ENCODE results near the gene NUDT8. TPM values are rescaled to one million over a fixed set of nuclear protein-coding genes. Genes with fewer than 3 reads are reported as not detected.
"Not testable (repeated sequence)": the region's sequence is repeated elsewhere in the genome, so short reads cannot be mapped to it uniquely, and the experiment has no call there.

The NUDT8 gene
- total RNA-seq, 2 experiments from 2014 or later: 28.3 to 28.9 TPM

DNA sequence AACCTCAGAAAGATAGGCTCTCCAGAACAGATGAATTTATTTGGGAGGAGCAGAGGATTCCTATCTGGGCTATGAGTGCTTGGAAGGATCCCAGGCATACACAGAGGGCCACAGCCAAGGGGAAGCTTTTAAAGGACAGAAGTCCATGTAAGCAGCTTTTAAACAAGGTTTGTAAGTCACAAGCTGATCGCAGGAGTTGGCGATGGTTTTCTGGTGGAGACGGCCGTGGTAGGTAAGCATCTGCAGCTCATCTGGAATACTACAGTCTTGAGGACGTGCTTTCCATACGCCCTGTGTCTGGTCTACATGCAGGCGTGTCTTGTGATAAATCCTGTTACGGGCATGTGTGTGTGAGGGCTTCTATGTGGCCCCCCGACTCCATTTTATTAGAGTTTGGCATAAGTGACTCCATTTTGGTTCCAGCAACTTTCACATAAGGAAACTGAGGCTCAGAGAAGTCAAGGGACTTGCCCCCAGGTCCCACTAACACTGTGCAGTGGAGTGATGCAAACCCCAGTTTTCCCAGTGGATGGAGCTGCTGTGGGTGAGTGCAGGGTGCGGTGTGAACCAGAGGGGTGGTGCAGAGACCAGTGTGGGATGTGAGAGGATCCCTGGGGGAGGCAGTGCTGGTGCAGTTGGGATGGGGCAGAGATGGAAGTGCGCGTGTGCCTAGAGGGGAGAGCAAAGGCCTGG, 32.6 kb upstream of the NUDT8 start:
- ChIA-PET CTCF (interaction anchor here (2.2 kb wide), 1 partner anchor 33 kb away, joined by 7 read pairs; the partner anchor contains the start of gene NUDT8), POLR2A (no interaction called here)

DNA sequence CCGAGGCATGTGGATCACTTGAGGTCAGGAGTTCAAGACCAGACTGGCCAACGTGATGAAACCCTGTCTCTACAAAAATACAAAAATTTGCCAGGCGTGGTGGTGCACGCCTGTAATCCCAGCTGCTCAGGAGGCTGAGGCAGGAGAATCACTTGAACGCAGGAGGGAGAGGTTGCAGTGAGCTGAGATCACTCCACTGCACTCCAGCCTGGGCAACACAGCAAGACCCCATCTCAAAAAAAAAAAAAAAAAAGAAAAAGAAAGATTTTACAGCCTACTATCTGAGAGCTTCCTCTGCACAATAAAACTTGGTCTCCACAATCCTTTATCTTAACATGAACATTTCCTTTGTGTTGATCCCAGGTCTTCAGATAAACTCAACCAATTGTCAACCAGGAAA, 31.0 kb upstream of the NUDT8 start:
- ChIA-PET CTCF (interaction anchor here (3.9 to 4.0 kb wide), 2 partner anchors 12 to 15 kb away, joined by 17 to 21 read pairs; no protein-coding TSS in a partner anchor), POLR2A (interaction anchor here (0.6 kb wide), 2 partner anchors 552 to 631 kb away, joined by 3 read pairs; no protein-coding TSS in a partner anchor)

DNA sequence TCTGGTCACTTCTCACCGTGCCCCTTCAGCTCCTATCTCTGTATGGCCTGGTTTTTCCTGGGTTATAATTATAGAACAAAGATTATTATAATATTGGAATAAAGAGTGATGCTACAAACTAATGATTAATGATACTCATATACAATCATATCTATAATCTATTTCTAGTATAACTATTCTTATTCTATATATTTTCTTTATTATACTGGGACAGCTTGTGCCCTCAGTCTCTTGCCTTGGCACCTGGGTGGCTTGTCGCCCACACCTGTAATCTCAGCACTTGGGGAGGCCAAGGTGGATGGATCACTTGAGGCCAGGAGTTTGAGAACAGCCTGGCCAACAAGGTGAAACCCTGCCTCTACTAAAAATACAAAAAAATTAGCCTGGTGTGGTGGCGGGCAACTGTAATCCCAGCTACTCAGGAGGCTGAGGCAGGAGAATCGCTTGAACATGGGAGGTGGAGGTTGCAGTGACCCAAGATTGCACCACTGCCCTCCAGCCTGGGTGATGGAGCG, 30.0 kb upstream of the NUDT8 start:
- CTCF ChIA-PET: interaction anchor here (0.6 to 4.0 kb wide), 6 partner anchors 11 to 91 kb away, joined by 3 to 29 read pairs (median 14); partner anchors contain the start of genes NUDT8 and TBX10
- POLR2A ChIA-PET: not testable (repeated sequence)

DNA sequence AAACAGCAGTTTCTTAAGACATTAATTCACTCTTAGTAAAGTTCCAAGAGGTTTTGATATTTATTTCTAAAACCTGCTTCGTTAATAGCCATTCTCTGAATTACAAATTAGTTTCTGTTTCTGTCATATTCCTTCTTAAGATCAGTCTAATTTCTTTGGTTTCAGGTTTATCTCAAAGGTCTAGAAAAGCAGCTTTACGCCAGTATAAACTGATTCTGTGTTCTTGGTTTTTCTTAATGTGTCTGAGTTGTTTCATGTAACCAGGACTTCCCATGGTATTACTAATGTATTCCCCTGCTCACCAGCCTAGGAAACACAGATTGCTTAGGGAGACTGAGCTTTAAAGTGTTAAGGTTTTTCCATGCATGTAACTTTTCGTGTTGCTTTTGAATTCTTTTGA, 27.6 kb upstream of the NUDT8 start:
- CTCF ChIA-PET: interaction anchor here (3.5 to 4.0 kb wide), 3 partner anchors 9 to 27 kb away, joined by 17 to 29 read pairs (median 21); partner anchors contain the start of gene NUDT8
- POLR2A ChIA-PET: interaction anchor here (1.1 kb wide), 1 partner anchor 28 kb away, joined by 5 read pairs; the partner anchor contains the start of gene NUDT8

DNA sequence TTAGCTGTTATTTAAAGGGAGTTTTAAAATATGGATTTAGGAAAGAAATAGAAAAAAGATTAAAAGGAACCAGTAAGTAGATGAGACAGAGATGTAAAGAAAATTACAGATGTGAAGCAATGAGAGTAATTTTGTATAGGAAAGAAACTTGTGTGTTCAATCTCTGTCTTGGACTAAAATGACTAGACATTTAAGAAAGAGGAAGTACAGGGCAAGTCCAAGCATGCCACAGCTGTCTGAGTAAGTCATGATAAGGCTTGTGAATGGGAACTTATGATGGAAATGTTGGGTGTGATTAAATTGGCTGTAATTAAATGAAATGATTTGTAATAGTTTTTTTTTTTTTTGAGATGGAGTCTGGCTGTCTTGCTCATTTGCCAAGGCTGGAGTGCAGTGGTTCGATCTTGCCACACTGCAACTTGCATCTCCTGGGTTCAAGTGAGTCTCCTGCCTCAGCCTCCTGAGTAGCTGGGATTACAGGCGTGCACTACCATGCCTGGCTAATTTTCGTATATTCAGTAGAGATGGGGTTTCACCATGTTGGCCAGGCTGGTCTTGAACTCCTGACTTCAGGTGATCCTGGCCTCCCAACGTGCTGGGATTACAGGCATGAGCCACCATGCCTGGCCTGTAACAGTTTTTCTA, 26.7 kb upstream of the NUDT8 start:
- ChIA-PET POLR2A (no interaction called here), CTCF (interaction anchor here (0.7 to 3.5 kb wide), 3 partner anchors 16 to 87 kb away, joined by 3 to 29 read pairs (median 3); partner anchors contain the start of gene NUDT8)

DNA sequence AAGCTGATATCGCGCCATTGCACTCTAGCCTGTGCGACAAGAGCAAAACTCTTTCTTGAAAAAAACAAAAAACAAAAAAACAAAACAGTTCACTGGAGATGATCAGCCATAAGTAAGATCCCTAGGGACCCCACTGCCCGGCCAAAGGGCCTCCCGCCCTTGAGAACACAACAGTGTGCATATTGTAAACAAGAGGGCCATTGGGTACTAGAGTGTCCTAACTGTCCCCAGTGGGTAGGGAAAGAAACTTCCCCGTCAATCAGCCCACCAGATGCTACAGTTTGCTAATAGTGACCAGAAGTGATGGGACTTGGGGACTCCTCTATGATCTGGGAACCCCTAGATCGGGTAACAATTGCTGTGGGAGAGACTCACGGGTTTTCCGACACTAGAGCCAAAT, 24.5 kb upstream of the NUDT8 start:
- CTCF ChIA-PET: no interaction called here
- POLR2A ChIA-PET: no interaction called here

DNA sequence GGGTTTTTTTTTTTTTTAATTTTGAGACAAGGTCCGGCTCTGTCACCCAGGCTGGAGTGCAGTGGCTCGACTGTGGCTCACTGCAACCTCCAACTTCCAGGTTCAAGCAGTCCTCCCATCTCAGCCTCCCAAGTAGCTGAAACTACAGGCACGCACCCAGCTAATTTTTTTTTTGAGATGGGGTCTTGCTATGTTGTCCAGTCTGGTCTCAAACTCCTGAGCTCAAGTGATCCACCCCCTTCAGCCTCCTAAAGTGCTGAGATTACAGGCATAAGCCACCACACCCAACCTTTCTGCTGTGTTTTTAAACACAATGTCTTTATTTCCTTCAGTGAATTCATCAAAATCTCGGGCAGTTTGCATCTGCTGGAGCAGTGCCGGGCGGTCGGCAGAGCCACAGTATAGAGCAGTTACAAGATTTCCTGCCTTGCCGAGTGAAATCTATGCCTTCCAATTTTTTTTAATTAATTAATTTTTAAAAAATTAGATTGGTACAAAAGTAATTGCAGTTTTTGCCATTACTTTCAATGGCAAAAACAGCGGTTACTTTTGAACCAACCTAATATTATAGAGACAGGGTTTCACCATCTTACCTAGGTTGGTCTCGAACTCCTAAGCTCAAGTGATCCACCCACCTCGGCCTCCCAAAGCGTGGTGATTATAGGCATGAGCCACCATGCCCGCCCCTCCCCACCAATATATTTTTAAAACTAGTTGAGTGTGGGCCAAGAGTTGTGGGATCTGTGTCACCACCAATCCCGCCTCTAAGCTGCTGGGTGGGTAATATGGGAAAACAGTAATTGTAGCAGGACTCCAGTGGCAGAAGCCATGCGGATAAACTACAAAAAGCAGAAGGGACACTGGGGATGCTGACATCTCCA, 23.5 kb upstream of the NUDT8 start:
- POLR2A ChIA-PET: no interaction called here
- CTCF ChIA-PET: interaction anchor here (0.6 kb wide), 1 partner anchor 393 kb away, joined by 4 read pairs; no protein-coding TSS in a partner anchor

DNA sequence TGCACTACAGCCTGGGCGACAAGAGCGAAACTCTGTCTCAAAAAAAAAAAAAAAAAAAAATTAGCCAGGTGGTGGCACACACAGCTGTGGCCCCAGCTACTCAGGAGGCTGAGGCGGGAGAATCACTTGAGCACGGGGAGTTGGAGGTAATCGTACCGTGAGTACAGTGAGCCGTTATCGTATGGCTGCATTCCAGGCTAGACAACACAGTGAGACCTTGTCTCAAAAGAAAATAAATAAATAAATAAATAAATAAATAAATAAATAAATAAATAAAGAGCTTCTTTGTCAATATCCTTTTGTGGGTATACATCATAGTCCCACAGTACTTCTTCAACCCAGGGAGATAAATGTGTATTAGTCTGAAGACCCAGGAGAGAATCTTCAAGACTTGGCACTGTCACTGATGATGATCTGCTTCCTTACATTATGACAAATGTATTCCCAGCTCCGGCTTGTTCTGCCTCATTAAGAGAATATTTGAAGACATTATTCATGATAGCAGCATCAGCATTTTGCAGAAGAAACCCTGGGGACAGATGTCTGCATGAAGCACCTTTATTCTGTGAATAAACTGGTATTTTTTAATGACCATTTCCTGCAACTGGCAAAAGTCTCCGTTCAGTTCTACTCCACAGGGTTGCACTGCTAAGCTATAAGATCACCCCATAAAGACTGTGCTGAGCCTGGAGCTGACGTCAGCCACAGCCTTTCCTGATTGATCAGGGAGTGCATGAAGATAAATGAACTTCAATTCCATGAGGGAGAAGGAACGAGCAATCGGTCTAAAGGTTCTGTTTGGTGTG, 22.4 kb upstream of the NUDT8 start:
- ChIA-PET POLR2A (interaction anchor here (0.6 kb wide), 1 partner anchor 16 kb away, joined by 5 read pairs; no protein-coding TSS in a partner anchor), CTCF (interaction anchor here (1.1 to 2.4 kb wide), 2 partner anchors 22 to 62 kb away, joined by 3 to 10 read pairs; partner anchors contain the start of gene NUDT8)

DNA sequence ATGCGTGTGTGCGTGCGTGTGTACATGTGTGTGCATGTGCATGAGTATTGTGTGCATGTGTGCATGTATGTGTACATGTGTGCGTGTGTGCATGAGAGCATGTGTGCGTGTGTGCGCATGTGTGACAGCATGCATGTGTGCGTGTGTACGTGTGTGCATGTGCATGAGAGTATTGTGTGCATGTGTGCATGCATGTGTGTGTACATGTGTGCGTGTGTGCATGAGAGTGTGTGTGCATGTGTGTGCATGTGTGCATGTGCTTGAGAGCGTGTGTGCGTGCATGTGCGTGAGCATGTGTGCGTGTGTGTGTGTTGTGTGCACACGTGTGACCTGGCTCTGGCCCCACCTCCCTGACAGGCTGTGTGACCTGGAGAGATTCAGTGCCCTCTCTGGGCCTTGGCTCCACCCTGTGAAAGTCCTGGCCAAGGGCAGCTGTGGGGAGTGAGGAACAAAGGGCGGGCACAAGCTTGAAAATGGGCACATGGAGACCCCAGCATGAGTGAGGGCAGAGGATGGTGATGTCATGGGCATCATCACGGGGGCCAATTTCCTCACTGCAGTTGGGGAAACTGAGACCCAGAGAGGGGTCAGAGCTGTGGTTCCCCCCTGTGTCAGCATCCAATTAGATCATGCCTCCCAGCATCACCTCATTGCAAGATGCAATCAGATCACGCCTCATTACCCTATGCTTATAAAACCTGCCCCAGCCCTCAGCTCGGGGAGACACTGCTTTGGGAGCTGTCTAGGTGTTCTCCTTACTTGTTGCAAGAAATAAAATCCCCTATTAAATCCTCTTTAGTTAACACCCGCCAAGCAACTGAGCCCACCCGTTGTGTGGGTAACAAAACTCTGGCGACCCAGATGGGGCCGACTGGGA, 20.1 kb upstream of the NUDT8 start:
- POLR2A ChIA-PET: interaction anchor here (0.7 to 1.6 kb wide), 3 partner anchors 15 to 1337 kb away, joined by 4 to 10 read pairs (median 6); no protein-coding TSS in a partner anchor
- CTCF ChIA-PET: interaction anchor here (0.6 to 2.4 kb wide), 4 partner anchors 9 to 544 kb away, joined by 3 to 17 read pairs (median 7); partner anchors contain the start of gene NUDT8

DNA sequence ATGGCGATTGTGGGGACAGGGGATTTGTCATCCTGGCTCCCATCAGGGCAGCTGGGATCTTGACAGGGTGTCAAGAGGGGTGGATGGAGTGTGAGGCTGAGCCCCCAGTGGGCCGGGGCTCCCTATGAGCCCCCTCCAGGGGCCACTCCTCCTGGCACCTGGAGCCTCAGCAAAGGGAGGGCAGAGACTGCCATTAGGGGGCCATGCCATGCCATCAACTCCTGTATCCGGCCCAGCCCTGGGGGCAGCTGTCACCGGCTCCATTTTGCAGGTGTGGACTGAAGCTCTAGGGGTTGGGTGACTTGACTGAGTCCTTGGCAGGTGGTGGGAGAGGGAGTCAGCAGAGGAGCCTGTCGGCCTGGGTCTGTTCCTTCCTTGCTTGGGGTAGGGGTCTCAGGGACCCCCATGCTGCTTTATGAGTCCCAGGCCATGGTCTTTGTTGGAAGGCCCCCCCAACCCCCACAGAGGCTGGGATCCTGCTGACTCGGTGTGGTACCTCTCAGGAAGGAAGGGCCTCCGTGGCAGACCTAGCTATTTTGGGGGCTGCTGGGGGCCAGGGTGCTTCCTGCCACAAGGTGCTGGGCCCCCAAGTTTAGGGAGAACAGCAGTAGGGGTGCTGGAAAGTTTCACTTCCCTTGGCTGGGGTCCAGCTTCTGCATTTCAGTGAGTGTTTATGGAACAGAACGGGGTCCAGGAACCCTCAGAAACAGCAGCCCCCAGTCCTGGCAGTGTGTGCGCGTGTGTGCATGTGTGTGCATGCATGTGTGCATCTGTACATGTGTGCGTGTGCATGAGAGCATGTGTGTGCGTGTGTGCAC, 19.3 kb upstream of the NUDT8 start:
- ChIA-PET POLR2A (interaction anchor here (0.5 to 0.6 kb wide), 2 partner anchors 19 to 138 kb away, joined by 3 read pairs; partner anchors contain the start of gene NUDT8), CTCF (interaction anchor here (1.0 to 2.3 kb wide), 6 partner anchors 10 to 34 kb away, joined by 4 to 17 read pairs (median 4); partner anchors contain the start of gene NUDT8)

DNA sequence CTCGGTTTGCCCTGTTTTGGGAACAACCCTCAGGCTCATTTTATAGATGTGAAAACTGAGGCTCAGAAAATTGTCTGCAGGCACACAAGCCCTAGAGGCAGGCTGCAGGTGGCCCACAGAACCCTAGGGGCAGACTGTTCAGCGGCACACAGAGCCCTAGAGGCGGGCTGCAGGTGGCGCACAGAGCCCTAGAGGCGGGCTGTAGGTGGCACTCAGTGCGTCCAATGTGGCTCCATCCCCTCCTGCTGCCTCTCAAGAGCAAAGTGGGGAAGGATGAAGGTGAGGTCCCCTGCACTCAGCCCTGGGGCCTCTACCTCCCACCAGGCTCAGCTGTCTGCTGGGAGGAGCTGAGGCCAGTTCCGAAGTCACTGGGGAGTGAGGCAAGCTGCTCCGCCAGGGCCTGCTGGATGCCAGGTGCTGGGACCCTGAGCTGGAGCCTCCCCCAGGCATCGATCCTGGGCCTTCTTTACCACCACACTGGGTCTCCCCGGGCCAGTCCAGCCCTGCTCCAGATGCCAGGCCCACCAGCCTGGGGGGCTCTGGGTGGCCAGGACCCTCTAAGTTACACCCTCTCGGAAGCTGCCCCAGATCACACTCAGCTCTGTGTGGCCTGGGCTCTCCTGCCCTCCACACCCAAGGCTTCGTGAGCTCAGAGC, 18.5 kb upstream of the NUDT8 start:
- POLR2A ChIA-PET: interaction anchor here (0.5 kb wide), 1 partner anchor 137 kb away, joined by 3 read pairs; no protein-coding TSS in a partner anchor
- CTCF ChIA-PET: interaction anchor here (1.0 to 2.3 kb wide), 5 partner anchors 10 to 24 kb away, joined by 4 to 17 read pairs (median 5); partner anchors contain the start of gene NUDT8

DNA sequence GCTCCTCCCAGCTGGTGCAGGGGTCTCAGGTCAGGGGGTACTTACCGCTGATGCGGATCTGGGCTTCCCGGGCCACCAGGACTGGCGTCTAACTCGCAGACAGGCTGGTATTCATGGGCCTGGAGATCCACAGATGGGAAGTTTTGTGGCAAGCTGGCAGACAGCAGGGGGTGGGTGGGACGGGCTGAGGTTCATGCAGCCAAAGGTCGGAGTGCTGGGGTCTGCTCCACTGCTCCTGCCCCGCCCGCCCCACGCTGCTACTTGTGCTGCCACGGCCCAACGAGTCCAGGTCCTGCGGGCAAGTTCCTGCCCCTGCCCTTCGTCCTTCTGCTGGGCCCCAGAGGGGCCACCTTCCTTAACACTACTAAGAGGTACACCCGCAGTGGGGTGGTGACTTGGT, 17.7 kb upstream of the NUDT8 start:
- POLR2A ChIA-PET: no interaction called here
- CTCF ChIA-PET: interaction anchor here (1.5 to 3.5 kb wide), 4 partner anchors 11 to 25 kb away, joined by 4 to 21 read pairs (median 12); no protein-coding TSS in a partner anchor

DNA sequence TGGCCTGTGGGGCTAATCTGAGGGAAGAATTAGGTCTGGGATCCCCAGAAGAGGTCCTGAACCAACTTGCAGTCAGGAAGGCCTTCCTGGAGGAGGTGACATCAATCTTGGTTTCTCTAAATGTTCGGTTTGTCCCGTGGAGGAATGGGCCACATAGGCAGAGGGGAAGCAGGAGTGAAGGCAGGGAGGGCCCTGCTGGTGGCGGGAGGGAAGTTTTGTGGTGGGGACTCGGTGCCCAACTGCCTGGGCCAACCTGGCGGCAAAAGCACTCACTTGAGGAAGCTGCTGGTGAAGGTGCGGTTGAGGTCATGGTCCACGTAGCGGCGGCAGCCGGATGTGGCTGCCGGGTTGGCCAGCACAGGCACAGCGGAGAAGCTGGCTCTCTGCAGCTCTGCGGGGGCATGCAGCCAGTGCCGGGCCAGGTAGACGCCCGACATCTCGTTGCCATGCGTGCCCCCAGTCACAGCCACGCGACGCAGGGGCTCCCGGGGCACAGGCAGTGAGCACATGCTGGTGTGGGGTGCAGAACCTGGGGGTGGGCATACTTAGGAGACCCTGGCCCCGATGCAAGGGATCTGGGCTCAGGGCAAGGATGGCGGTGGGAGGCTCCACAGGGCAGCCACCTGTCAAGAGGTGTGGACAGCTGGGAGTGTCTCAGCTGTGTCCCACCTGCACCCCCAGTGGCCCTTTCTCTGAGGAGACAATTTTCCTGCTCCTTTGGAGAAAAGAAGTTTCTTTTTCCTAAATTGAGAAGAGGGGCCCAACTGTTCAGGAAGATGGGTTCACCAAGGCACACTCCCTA, 17.0 kb upstream of the NUDT8 start:
- ChIA-PET CTCF (interaction anchor here (1.6 to 3.5 kb wide), 3 partner anchors 12 to 31 kb away, joined by 3 to 21 read pairs (median 6); no protein-coding TSS in a partner anchor), POLR2A (interaction anchor here (2.1 kb wide), 1 partner anchor 17 kb away, joined by 5 read pairs; the partner anchor contains the start of gene NUDT8)
